ENCODE results near the gene ANO1.

ANO1 gene

GRCh38 chr11:70078095-70078780, at the start of gene ANO1:
Gene ANO1, plus strand, starts transcription at chr11:70078317. Its CDS starts 290 bp downstream, at chr11:70078607.
- no peak within 1 kb of the TSS for H3K4me3 ChIP-seq (ENCODE audit: low read depth, low read length)
- in situ Hi-C loops (cut with HindIII; ENCODE audit: low sequenced_read_pairs) = no loop called here
- TF ChIP-seq CTCF (IDR thresholded peaks at IDR 0.05; ENCODE audit: low read depth, low read length) = no peak
- DNase-seq (ENCODE audit: low read depth, low spot score) = no peak

- no peak for TF ChIP-seq CTCF (IDR thresholded peaks at IDR 0.05; ENCODE audit: low read depth, low read length)
- no peak for DNase-seq (ENCODE audit: low read depth, low spot score)
- H3K4me3 ChIP-seq (ENCODE audit: low read depth, low read length) = no peak overlapping the region
- in situ Hi-C loops (cut with HindIII; ENCODE audit: low sequenced_read_pairs) = no loop called here
Measured at GRCh38 chr11:70029115-70029860, 48.8 kb upstream of the ANO1 start.

- TF ChIP-seq CTCF (IDR thresholded peaks at IDR 0.05; ENCODE audit: low read depth, low read length) = no peak
- in situ Hi-C loops (cut with HindIII; ENCODE audit: low sequenced_read_pairs) = no loop called here
- H3K4me3 ChIP-seq (ENCODE audit: low read depth, low read length) = no peak overlapping the region
- no peak for DNase-seq (ENCODE audit: low read depth, low spot score)
Measured at GRCh38 chr11:70029861-70030380, 48.2 kb upstream of the ANO1 start.

- no peak for DNase-seq (ENCODE audit: low read depth, low spot score)
- in situ Hi-C loops (cut with HindIII; ENCODE audit: low sequenced_read_pairs) = no loop called here
- no peak overlapping the region for H3K4me3 ChIP-seq (ENCODE audit: low read depth, low read length)
- TF ChIP-seq CTCF (IDR thresholded peaks at IDR 0.05; ENCODE audit: low read depth, low read length) = no peak
Measured at GRCh38 chr11:70030412-70030811, 47.7 kb upstream of the ANO1 start.

- in situ Hi-C loops (cut with HindIII; ENCODE audit: low sequenced_read_pairs) = no loop called here
- no peak for DNase-seq (ENCODE audit: low read depth, low spot score)
- no peak overlapping the region for H3K4me3 ChIP-seq (ENCODE audit: low read depth, low read length)
- TF ChIP-seq CTCF (IDR thresholded peaks at IDR 0.05; ENCODE audit: low read depth, low read length) = no peak
Measured at GRCh38 chr11:70031631-70032469, 46.3 kb upstream of the ANO1 start.

- no peak for TF ChIP-seq CTCF (IDR thresholded peaks at IDR 0.05; ENCODE audit: low read depth, low read length)
- H3K4me3 ChIP-seq (ENCODE audit: low read depth, low read length) = no peak overlapping the region
- DNase-seq (ENCODE audit: low read depth, low spot score) = no peak
- in situ Hi-C loops (cut with HindIII; ENCODE audit: low sequenced_read_pairs) = no loop called here
Measured at GRCh38 chr11:70032470-70032795, 45.7 kb upstream of the ANO1 start.
